CD4-positive, alpha-beta T cell treated with Interferon gamma for 1 hour (primary cell): Measurements from ENCODE around the gene TEX28.
"Not testable (repeated sequence)": the region's sequence is repeated elsewhere in the genome, so short reads cannot be mapped to it uniquely, and the experiment has no call there.

Experiments
- DNase-seq: peaks from one replicate; pipeline ENCODE4 v3.0.0-alpha.2; 2020

The TEX28 gene

GRCh38 chrX:154294791-154295574 lies at the start of gene TEX28:
TEX28 (minus strand) TSS chrX:154295124; CDS start chrX:154292117, 3,007 bp downstream.
- DNase-seq: no peak

- DNase-seq: not testable (repeated sequence)
Measured at GRCh38 chrX:154343620-154344019, 48.7 kb upstream of the TEX28 start.

- not testable (repeated sequence) for DNase-seq
Measured at GRCh38 chrX:154343063-154343462, 48.1 kb upstream of the TEX28 start.

- DNase-seq: not testable (repeated sequence)
Measured at GRCh38 chrX:154341399-154342298, 46.7 kb upstream of the TEX28 start.

- DNase-seq: no peak
Measured at GRCh38 chrX:154334496-154334895, 39.6 kb upstream of the TEX28 start.

- no peak for DNase-seq
Measured at GRCh38 chrX:154333837-154334271, 38.9 kb upstream of the TEX28 start.

- DNase-seq: no peak
Measured at GRCh38 chrX:154333116-154333515, 38.2 kb upstream of the TEX28 start.

- DNase-seq: no peak
Measured at GRCh38 chrX:154332561-154332960, 37.6 kb upstream of the TEX28 start.

- no peak for DNase-seq
Measured at GRCh38 chrX:154329294-154329693, 34.4 kb upstream of the TEX28 start.

GRCh38 chrX:154328646-154329045 lies 33.7 kb upstream of the TEX28 start:
- no peak for DNase-seq

GRCh38 chrX:154327038-154327820 lies 32.3 kb upstream of the TEX28 start:
- peak; percentile 36 for DNase-seq

GRCh38 chrX:154325541-154325940 lies 30.6 kb upstream of the TEX28 start:
- no peak for DNase-seq

- no peak for DNase-seq
Measured at GRCh38 chrX:154323537-154323936, 28.6 kb upstream of the TEX28 start.

GRCh38 chrX:154322890-154323289 lies 28.0 kb upstream of the TEX28 start:
- DNase-seq: no peak

- DNase-seq: no peak
Measured at GRCh38 chrX:154321594-154321993, 26.7 kb upstream of the TEX28 start.

GRCh38 chrX:154321152-154321551 lies 26.2 kb upstream of the TEX28 start:
- DNase-seq: no peak

GRCh38 chrX:154320406-154320805 lies 25.5 kb upstream of the TEX28 start:
- DNase-seq: no peak

- no peak for DNase-seq
Measured at GRCh38 chrX:154317391-154317995, 22.6 kb upstream of the TEX28 start.

- DNase-seq: no peak
Measured at GRCh38 chrX:154315416-154315815, 20.5 kb upstream of the TEX28 start.

GRCh38 chrX:154313147-154313546 lies 18.2 kb upstream of the TEX28 start:
- DNase-seq: no peak

- DNase-seq: no peak
Measured at GRCh38 chrX:154312116-154312515, 17.2 kb upstream of the TEX28 start.
